Amniotic epithelial cell (primary cell): ENCODE results near the gene RHCG.

Experiments
- DNase-seq: peaks from one replicate; pipeline ENCODE4 v3.0.0-alpha.2; 2010; ENCODE audit warnings: low read depth

The RHCG gene

GRCh38 chr15:89477411-89478242 is 18.8 kb downstream of the RHCG start:
- no peak for DNase-seq

- no peak for DNase-seq
Measured at GRCh38 chr15:89475661-89476060, 20.7 kb downstream of the RHCG start.

GRCh38 chr15:89472785-89473256 is 23.6 kb downstream of the RHCG start:
- DNase-seq, result peak; percentile 41

GRCh38 chr15:89469426-89470096 is 26.8 kb downstream of the RHCG start:
- no peak for DNase-seq

GRCh38 chr15:89468813-89469212 is 27.6 kb downstream of the RHCG start:
- peak; percentile 10 for DNase-seq

- no peak for DNase-seq
Measured at GRCh38 chr15:89463113-89463512, 33.3 kb downstream of the RHCG start.

GRCh38 chr15:89462198-89462912 is 34.0 kb downstream of the RHCG start:
- DNase-seq, result peak; percentile 47

GRCh38 chr15:89461386-89461785 is 35.0 kb downstream of the RHCG start:
- DNase-seq, result no peak

- no peak for DNase-seq
Measured at GRCh38 chr15:89460048-89460447, 36.3 kb downstream of the RHCG start.

- no peak for DNase-seq
Measured at GRCh38 chr15:89459271-89460038, 36.9 kb downstream of the RHCG start.

GRCh38 chr15:89458440-89458839 is 37.9 kb downstream of the RHCG start:
- no peak for DNase-seq

- DNase-seq, result peak; percentile 48
Measured at GRCh38 chr15:89457086-89457485, 39.3 kb downstream of the RHCG start.

GRCh38 chr15:89455535-89455934 is 40.8 kb downstream of the RHCG start:
- DNase-seq, result no peak

- DNase-seq, result no peak
Measured at GRCh38 chr15:89452330-89452836, 44.0 kb downstream of the RHCG start.

- DNase-seq, result no peak
Measured at GRCh38 chr15:89451846-89452245, 44.5 kb downstream of the RHCG start.

GRCh38 chr15:89450076-89451006 is 46.0 kb downstream of the RHCG start:
- DNase-seq, result no peak

GRCh38 chr15:89448825-89449224 is 47.6 kb downstream of the RHCG start:
- no peak for DNase-seq

- DNase-seq, result no peak
Measured at GRCh38 chr15:89447676-89448075, 48.7 kb downstream of the RHCG start.

GRCh38 chr15:89446255-89446891 is 50.0 kb downstream of the RHCG start:
- DNase-seq, result no peak

GRCh38 chr15:89445518-89445917 is 50.9 kb downstream of the RHCG start:
- DNase-seq, result no peak
